K562 (cell line): ENCODE results near the gene LAMB3. TPM values are rescaled to one million over a fixed set of nuclear protein-coding genes. Genes with fewer than 3 reads are reported as not detected.
A peak's percentile ranks its signal among the peaks of the same experiment; 100 is the strongest.

Experiments used
- ATAC-seq: fragments of 200-7000 bp; cut with Tn5 transposase; 3 replicates; pipeline ENCODE4 v1.9.1; 2020; ENCODE audit warnings: moderate library complexity
- BruUV-seq: library from RNA; stranded (reverse); fragments of 400-500 nt; replicated peaks from 2 replicates; lab custom pipeline; 2021; lab: Mats Ljungman, UMichigan
- CTCF ChIA-PET: fragments of 300-600 bp; formaldehyde crosslinking; extraction: SDS; loops from one replicate; lab custom pipeline; 2021; ENCODE audit warnings: low intra/inter-chr PET ratio; lab: Yijun Ruan, JAX
- POLR2A ChIA-PET: fragments of 300-600, 350-650 bp; sonication (Branson Sonifier 250); formaldehyde crosslinking; extraction: SDS; loops from one replicate; lab custom pipeline; 2021; ENCODE audit warnings: antibody characterized with exemption, inconsistent platforms; lab: Yijun Ruan, JAX
- DNase-seq, 4 experiments: peaks; one replicate each; pipeline versions ENCODE4 v3.0.0 to v3.0.0-alpha.2; 2011 to 2018; ENCODE audit warnings: low spot score in 3 of 4, mixed read lengths in 3 of 4; ENCODE audit errors: extremely low read depth in 1 of 4
- FAIRE-seq: peaks from 2 replicates; lab custom pipeline; 2011; peaks lifted over from hg19 to GRCh38; lab: Jason Lieb, UNC
- H2AFZ ChIP-seq: 2 replicates; pipeline ENCODE4 v1.6.0; 2011; ENCODE audit warnings: low read depth, low read length, control low read depth, inconsistent platforms
- H3K27ac ChIP-seq: fragments of 200-600 bp; 3 replicates; pipeline ENCODE4 v1.8.0; 2011; ENCODE audit warnings: low read depth, mild to moderate bottlenecking, control low read depth, inconsistent platforms, low read length, moderate library complexity, mixed read lengths; ENCODE audit errors: extremely low read depth
- H3K27me3 ChIP-seq, 2 experiments: fragments of 300-600 bp in 1 of 2; 2 replicates in 1 of 2; 3 replicates in 1 of 2; pipeline versions ENCODE4 v1.6.0 to v1.8.0; 2011; ENCODE audit warnings: inconsistent platforms in 2 of 2, low read length in 2 of 2, mild to moderate bottlenecking in 1 of 2, mixed read lengths in 1 of 2, moderate library complexity in 1 of 2; ENCODE audit not compliant: control insufficient read depth in 2 of 2, insufficient read depth in 2 of 2
- H3K36me3 ChIP-seq: fragments of 300-600 bp; 3 replicates; pipeline ENCODE4 v1.8.0; 2011; ENCODE audit warnings: mild to moderate bottlenecking, low read length, inconsistent platforms; ENCODE audit not compliant: control insufficient read depth, insufficient read depth
- H3K4me1 ChIP-seq, 2 experiments: fragments of 200-600 bp in 1 of 2; replicated peaks in 1 of 2; 2 replicates in 1 of 2; 3 replicates in 1 of 2; pipeline versions ENCODE4 v1.5.1 to v1.8.0; 2011; ENCODE audit warnings: inconsistent platforms in 2 of 2, low read length in 2 of 2, mild to moderate bottlenecking in 1 of 2, mixed read lengths in 1 of 2, moderate library complexity in 1 of 2; ENCODE audit not compliant: control insufficient read depth in 2 of 2, insufficient read depth in 2 of 2
- H3K4me2 ChIP-seq: 2 replicates; pipeline ENCODE4 v1.6.1; 2011; ENCODE audit warnings: low read length, control low read depth, inconsistent platforms, mixed read lengths; ENCODE audit not compliant: insufficient read depth
- H3K4me3 ChIP-seq: fragments of 200-600 bp; sonication (generic), shearing (Covaris generic); 2 replicates; pipeline ENCODE4 v1.5.1; 2016; ENCODE audit warnings: control low read depth, inconsistent platforms
- H3K79me2 ChIP-seq: fragments of 200-600 bp; 3 replicates; pipeline ENCODE4 v1.8.0; 2011; ENCODE audit warnings: low read length, inconsistent platforms; ENCODE audit not compliant: control insufficient read depth, insufficient read depth
- H3K9ac ChIP-seq, 2 experiments: 2 replicates each; pipeline versions ENCODE4 v1.6.0 to v1.6.1; 2011; ENCODE audit warnings: low read depth in 2 of 2, low read length in 2 of 2, control low read depth in 1 of 2, inconsistent platforms in 1 of 2, mild to moderate bottlenecking in 1 of 2, mixed read lengths in 1 of 2; ENCODE audit not compliant: insufficient read depth in 1 of 2
- H3K9me1 ChIP-seq: one replicate; pipeline ENCODE4 v1.6.0; 2011; ENCODE audit warnings: inconsistent platforms, mild to moderate bottlenecking, low read length, moderate library complexity; ENCODE audit not compliant: control insufficient read depth, insufficient read depth
- H3K9me3 ChIP-seq: replicated peaks from 2 replicates; pipeline ENCODE4 v1.5.1; 2011; ENCODE audit warnings: low read depth, low read length, inconsistent platforms; ENCODE audit not compliant: control insufficient read depth, insufficient read depth
- H4K20me1 ChIP-seq: replicated peaks from 2 replicates; pipeline ENCODE4 v1.6.1; 2011; ENCODE audit warnings: low read length, inconsistent platforms, mixed read lengths; ENCODE audit not compliant: control insufficient read depth, insufficient read depth
- CEBPG ChIP-seq, 3 experiments: fragments of 200-800 bp in 1 of 3; sonication (Bioruptor generic) in 1 of 3; sonication (generic) in 1 of 3; formaldehyde crosslinking in 1 of 3; IDR thresholded peaks in 2 of 3; conservative IDR thresholded peaks in 1 of 3; 2 replicates each; pipeline versions ENCODE4 v1.6.1 to v1.8.0; 2016 to 2022; ENCODE audit warnings: missing compliant biosample characterization in 2 of 3, missing genetic modification characterization in 2 of 3, mild to moderate bottlenecking in 1 of 3, missing genetic modification reagents in 1 of 3
- LEF1 ChIP-seq: fragments of 450-650 bp; IDR thresholded peaks from 2 replicates; pipeline ENCODE4 v1.6.1; 2016; ENCODE audit warnings: mild to moderate bottlenecking
- MBD2 ChIP-seq: sonication (generic); IDR thresholded peaks from 2 replicates; pipeline ENCODE4 v1.6.1; 2016; ENCODE audit warnings: low read depth, borderline replicate concordance
- POLR3A ChIP-seq: IDR thresholded peaks from 2 replicates; pipeline ENCODE4 v1.6.1; 2011; ENCODE audit warnings: borderline replicate concordance, mild to moderate bottlenecking, moderate library complexity; ENCODE audit not compliant: insufficient read length, insufficient read depth; ENCODE audit errors: extremely low read depth
- RBM17 ChIP-seq: fragments of 200-400 bp; formaldehyde crosslinking; IDR thresholded peaks from 2 replicates; pipeline ENCODE4 v1.6.1; 2017; ENCODE audit warnings: low read depth, mild to moderate bottlenecking, low read length, borderline replicate concordance
- SMAD1 ChIP-seq: fragments of 150-350 bp; IDR thresholded peaks from 2 replicates; pipeline ENCODE4 v1.6.1; 2014; ENCODE audit warnings: low read length, low read depth; ENCODE audit not compliant: partially characterized antibody
- UBTF ChIP-seq, 2 experiments: IDR thresholded peaks; 2 replicates each; pipeline ENCODE4 v1.6.1; 2012; ENCODE audit warnings: improper control_type of control experiment in 2 of 2, low read depth in 2 of 2, low read length in 2 of 2, borderline replicate concordance in 1 of 2
- ZNF134 ChIP-seq: fragments of 250-450 bp; sonication (Bioruptor Pico); conservative IDR thresholded peaks from 2 replicates; pipeline ENCODE4 v1.4.0; 2020
- ZNF274 ChIP-seq: IDR thresholded peaks from 2 replicates; pipeline ENCODE4 v1.6.1; 2011; ENCODE audit warnings: low read depth, mild to moderate bottlenecking, low read length, moderate library complexity, borderline replicate concordance
- WGBS: fragments of 100-300 bp; shearing (Covaris generic); methylation state at CpG from one replicate; pipeline ENCODE4 v1.1.6; 2016; ENCODE audit warnings: low coverage, mixed read lengths; ENCODE audit not compliant: insufficient coverage; ENCODE audit errors: missing lambda C conversion rate; 5-methylcytosine and 5-hydroxymethylcytosine counted together
- in situ Hi-C: fragments of 300-500 bp; cut with MboI; formaldehyde crosslinking; loops from 4 replicates; pipeline ENCODE4 v1.15.0; 2018; ENCODE audit warnings: inconsistent platforms, mixed read lengths
- intact Hi-C: fragments of 100-400 bp; cut with micrococcal nuclease; formaldehyde crosslinking; loops from 2 replicates; pipeline ENCODE4 v1.14.2; 2022
- polyA plus RNA-seq, 8 experiments: library from polyadenylated mRNA; depleted of rRNA in 4 of 8; stranded (reverse) in 5 of 8; unstranded in 3 of 8; fragments of >200 nt; fragmentation: Nextera tagmentation in 2 of 8; fragmentation: Illumina TruSeq in 1 of 8; extraction: Ambion mirVana in 2 of 8; extraction: Trizol in 1 of 8; gene quantifications; 2 replicates each; pipeline versions ENCODE4 v1.2.1 to v1.2.3, GENCODE V29; 2011 to 2014; ENCODE audit warnings: inconsistent platforms in 1 of 8, missing spikeins in 1 of 8
- total RNA-seq, 7 experiments: library from RNA; depleted of rRNA in 6 of 7; stranded (reverse); fragments of >200 nt in 6 of 7; fragmentation: Illumina TruSeq in 2 of 7; extraction: Trizol in 2 of 7; gene quantifications; 2 replicates each; pipeline versions ENCODE4 v1.2.1 to v1.2.3, GENCODE V29; 2011 to 2021; ENCODE audit warnings: low replicate concordance in 1 of 7

The LAMB3 gene
- total and polyA plus RNA-seq, 9 of the 15 experiments (the other 6 are each of a cell fraction or from before 2014, with no cell fraction given), result 0.08 to 1.3 (median 0.91) TPM

- BruUV-seq, result no TSS peak
- Histone ChIP-seq H2AFZ (no peak overlapping the region), H3K4me1 (peaks cover 0 to 5% of the 10 kb centered on the region in 2 experiments; a peak in 2 of 5 replicates), H3K27me3 (peaks cover 0 to 10% of the 10 kb centered on the region in 2 experiments; a peak in 3 of 5 replicates), H3K36me3 (no peaks in the 10 kb centered on the region), H3K4me3 (no peak overlapping the region), H4K20me1 (no peaks in the 10 kb centered on the region), H3K27ac (no peak overlapping the region), H3K9me1 (no peaks in the 10 kb centered on the region), H3K79me2 (no peaks in the 10 kb centered on the region), H3K9me3 (no peaks in the 10 kb centered on the region), H3K9ac (no peak overlapping the region), H3K4me2 (no peak overlapping the region)
- in situ Hi-C loops, result loop anchor here (5.0 kb wide), 1 partner anchor 51 kb away; no protein-coding TSS in a partner anchor
- FAIRE-seq (no peak), DNase-seq (no peak), ATAC-seq (no peak)
- 2% methylated on average over 5 of the region's 5 CpGs for whole genome bisulfite sequencing
- intact Hi-C loops, result no loop called here
- CTCF ChIA-PET, result no interaction called here
- no peak for TF ChIP-seq SMAD1
- TF ChIP-seq ZNF134 (CRISPR knock-in tag), result peak; percentile 97
- POLR2A ChIA-PET, result no interaction called here
These were observed 16.4 kb downstream of the LAMB3 start for GRCh38 chr1:209635850-209636249.

DNA sequence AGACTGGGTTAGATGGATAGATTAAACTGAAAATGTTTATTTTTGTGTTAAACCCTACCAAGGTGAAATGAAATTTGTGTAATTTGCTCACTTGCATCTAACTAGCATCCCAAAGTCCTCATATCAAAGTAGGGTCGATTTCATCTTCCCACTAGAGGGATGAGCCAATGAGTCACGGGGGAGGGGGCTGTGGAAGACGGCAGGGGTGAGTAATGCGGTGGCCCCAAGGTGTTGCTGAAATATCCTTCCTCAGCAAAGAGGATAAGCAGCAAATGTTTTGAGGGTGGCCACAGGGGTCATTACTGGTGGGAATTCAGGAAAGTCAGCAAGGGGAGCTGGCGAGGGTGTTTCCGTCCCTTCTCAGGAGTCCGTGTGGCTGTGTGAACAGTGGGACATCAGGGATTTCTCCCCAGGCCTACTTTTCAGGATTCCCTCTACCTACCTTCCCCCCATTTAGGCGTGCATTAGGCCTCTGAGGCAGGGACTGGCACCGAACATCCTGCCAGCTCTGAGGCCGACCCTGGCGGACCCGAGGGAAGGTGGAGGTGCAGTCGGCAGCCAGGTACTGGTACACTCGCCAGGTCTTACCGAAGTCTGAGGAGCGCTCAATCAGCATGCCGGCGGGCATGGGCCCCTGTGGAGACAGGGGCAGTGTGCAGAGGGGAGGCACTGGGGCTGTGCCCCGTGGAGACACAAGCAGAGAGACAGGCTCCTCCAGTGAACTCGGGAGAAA lies 18.1 kb downstream of the LAMB3 start:
- ATAC-seq, result no peak
- no TSS peak for BruUV-seq
- no peaks in the 10 kb centered on the region for H3K36me3 ChIP-seq
- H3K4me1 ChIP-seq, result peaks cover 0 to 5% of the 10 kb centered on the region in 2 experiments; a peak in 2 of 5 replicates
- no peaks in the 10 kb centered on the region for H4K20me1 ChIP-seq
- intact Hi-C loops (no loop called here), in situ Hi-C loops (no loop called here)
- CTCF ChIA-PET, result no interaction called here
- no peak overlapping the region for H2AFZ ChIP-seq
- no peak overlapping the region for H3K4me2 ChIP-seq
- 47% methylated on average over 20 of the region's 20 CpGs for WGBS
- no peak overlapping the region for H3K9ac ChIP-seq
- H3K27me3 ChIP-seq, result peaks cover 9 to 25% of the 10 kb centered on the region in 2 experiments; a peak in 3 of 5 replicates
- POLR2A ChIA-PET, result interaction anchor here (0.7 to 2.0 kb wide), 4 partner anchors 9 to 52 kb away, joined by 3 to 6 read pairs (median 4); no protein-coding TSS in a partner anchor
- no peaks in the 10 kb centered on the region for H3K9me1 ChIP-seq
- no peaks in the 10 kb centered on the region for H3K79me2 ChIP-seq
- no peaks in the 10 kb centered on the region for H3K9me3 ChIP-seq
- H3K27ac ChIP-seq, result no peak overlapping the region
- H3K4me3 ChIP-seq, result no peak overlapping the region
- no peak for FAIRE-seq
- DNase-seq, result no peak
- no peak for TF ChIP-seq UBTF (IDR thresholded peaks at IDR 0.05; ENCODE audit: borderline replicate concordance in 1 of 2, low read depth in 2 of 2, low read length in 2 of 2)
- no peak for TF ChIP-seq CEBPG (CRISPR knock-in tag; IDR thresholded peaks at IDR 0.05)
- no peak for TF ChIP-seq CEBPG (tag; conservative IDR thresholded peaks at IDR 0.05 in 1 of 2, IDR thresholded peaks at IDR 0.05 in 1 of 2)
- no peak for TF ChIP-seq LEF1
- no peak for TF ChIP-seq RBM17
- no peak for TF ChIP-seq MBD2
- TF ChIP-seq ZNF274, result no peak
- TF ChIP-seq POLR3A, result no peak
